ENCODE measurements around the gene SIGLEC10.

SIGLEC10 gene

DNA sequence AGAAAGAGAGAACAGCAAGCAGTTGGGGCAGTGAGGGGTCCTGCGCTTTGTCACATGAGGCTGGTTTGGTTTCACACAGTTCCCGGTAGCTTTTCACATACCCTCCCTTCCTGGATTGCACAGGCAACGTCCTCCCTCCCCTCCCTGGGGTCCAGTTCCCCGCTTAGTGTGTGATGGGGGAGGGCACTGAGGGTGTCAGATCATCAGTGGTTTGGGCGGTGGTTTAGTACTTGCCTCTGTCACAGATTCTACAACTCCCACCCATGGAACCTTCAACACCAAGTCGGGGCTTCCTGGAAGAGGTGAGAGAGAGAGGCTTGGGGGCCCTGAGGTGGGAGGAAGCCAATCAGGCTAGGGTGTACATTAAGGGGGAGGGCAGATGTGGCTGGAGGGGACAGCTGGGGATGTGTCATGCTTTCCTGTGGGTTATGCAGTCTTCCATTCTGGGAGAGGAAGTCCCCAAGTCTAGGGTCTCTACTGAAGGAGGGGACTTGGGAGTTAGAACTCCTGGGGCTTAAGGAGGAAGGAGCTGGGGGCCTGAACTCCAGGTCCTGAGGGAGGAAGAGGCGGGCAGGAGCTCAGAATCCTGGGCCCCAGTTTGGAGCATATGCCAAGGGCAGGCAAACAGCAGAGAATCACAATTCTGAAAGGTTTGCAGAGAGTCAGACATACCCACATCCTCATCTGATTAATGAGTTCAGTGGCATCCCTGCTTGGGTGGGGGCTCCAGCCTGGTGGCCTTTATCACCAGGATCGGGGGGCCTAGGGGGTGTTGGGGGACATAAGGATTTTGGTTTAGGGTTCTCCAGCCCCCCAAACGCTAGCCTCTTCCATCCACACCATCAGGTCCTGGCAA, 44.6 kb downstream of the SIGLEC10 start, which contains the start of gene NKG7:
TSS of gene NKG7 (minus strand) at position 6 of the 856 bp plus-strand sequence. CDS start 119 bp downstream, outside the sequence.
- ChIA-PET CTCF (no interaction called here), POLR2A (ENCODE audit: low non-redundant PET) (no interaction called here)
- TF ChIP-seq CTCF (conservative IDR thresholded peaks at IDR 0.05; ENCODE audit: low read depth) = no peak
- no peak within 1 kb of the TSS for H3K27ac ChIP-seq
- no peak for DNase-seq (ENCODE audit: low spot score)

DNA sequence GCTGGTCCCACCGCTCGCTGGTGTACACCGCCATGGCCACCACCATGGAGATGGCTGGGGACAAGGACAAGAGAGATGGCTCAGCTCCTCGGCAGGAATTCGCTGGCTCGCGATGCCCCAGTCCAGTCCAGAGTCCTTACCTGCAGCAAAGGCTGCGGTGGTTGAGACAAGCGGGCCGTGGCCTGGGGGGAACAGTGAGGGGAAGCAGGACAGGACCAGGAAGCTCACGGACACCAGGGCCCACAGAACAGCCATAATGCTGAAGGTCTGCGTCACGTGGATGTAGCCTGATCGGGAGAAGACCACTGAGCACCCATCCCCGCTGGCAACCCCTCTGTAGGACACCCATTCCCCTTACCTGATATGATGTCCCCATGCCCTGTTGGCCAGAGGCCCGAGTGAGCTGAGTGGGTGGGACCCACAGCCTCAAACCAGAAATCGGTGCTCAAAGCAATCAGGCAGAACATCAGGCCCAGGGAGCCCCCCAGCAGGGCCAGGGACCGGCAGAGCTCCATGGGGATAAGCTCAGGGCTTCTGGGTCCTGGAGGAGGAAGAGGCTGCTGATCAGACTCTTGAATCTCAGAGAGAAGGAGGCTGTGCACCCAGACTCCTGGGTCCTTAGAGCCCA, 45.3 kb downstream of the SIGLEC10 start:
- H3K27ac ChIP-seq = no peak overlapping the region
- no peak for TF ChIP-seq CTCF (conservative IDR thresholded peaks at IDR 0.05; ENCODE audit: low read depth)
- POLR2A ChIA-PET (ENCODE audit: low non-redundant PET) = no interaction called here
- CTCF ChIA-PET = no interaction called here
- no peak for DNase-seq (ENCODE audit: low spot score)

- no peak overlapping the region for H3K27ac ChIP-seq
- no peak for DNase-seq (ENCODE audit: low spot score)
- no peak for TF ChIP-seq CTCF (conservative IDR thresholded peaks at IDR 0.05; ENCODE audit: low read depth)
- ChIA-PET CTCF (no interaction called here), POLR2A (ENCODE audit: low non-redundant PET) (no interaction called here)
Observed at GRCh38 chr19:51371186-51371690, 46.2 kb downstream of the SIGLEC10 start.

DNA sequence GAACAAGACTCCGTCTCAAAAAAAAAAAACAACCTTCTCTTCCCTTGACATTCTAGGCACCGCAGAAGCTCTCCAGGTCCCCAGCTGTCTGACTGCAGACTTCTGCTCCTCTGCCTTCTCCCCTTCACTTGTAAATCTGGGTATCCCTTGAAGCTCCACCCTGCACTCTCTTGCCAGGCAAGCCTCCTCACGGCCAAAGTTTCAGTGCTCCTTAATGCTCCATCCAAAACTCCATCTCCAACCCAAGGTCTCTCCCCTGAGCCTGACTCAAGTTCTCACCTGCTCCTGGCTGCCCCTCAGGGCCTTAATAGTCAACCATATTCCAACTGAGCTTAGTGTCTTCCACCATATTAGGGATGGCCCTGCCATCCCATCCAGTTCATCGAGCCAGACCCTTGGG, 47.2 kb downstream of the SIGLEC10 start:
- H3K27ac ChIP-seq = no peak overlapping the region
- ChIA-PET CTCF (no interaction called here), POLR2A (ENCODE audit: low non-redundant PET) (interaction anchor here (0.6 kb wide), 1 partner anchor 20 kb away, joined by 3 read pairs; the partner anchor contains the start of gene C19orf84)
- no peak for TF ChIP-seq CTCF (conservative IDR thresholded peaks at IDR 0.05; ENCODE audit: low read depth)
- DNase-seq (ENCODE audit: low spot score) = no peak

- no peak for DNase-seq (ENCODE audit: low spot score)
- ChIA-PET CTCF (interaction anchor here (0.7 kb wide), 1 partner anchor 105 kb away, joined by 4 read pairs; no protein-coding TSS in a partner anchor), POLR2A (ENCODE audit: low non-redundant PET) (no interaction called here)
- TF ChIP-seq CTCF (conservative IDR thresholded peaks at IDR 0.05; ENCODE audit: low read depth) = no peak
- peak within 1 kb of the TSS; percentile 93 for H3K27ac ChIP-seq
Observed at GRCh38 chr19:51368366-51369282, 48.8 kb downstream of the SIGLEC10 start, which contains the start of gene CLDND2. CLDND2 (minus strand) TSS chr19:51369003; CDS start chr19:51368577, 426 bp downstream.
